Neuronal stem cell (in vitro differentiated cells): ENCODE results near the gene HACL1.

Experiments
- DNase-seq: peaks from one replicate; pipeline ENCODE4 v3.0.0-alpha.2; 2013; ENCODE audit warnings: low spot score
- H2AFZ ChIP-seq: one replicate; pipeline ENCODE4 v1.6.1; 2013; ENCODE audit warnings: mild to moderate bottlenecking, low read length, inconsistent platforms
- H2AK5ac ChIP-seq: 2 replicates; pipeline ENCODE4 v1.6.1; 2013; ENCODE audit warnings: low read depth, mild to moderate bottlenecking, inconsistent platforms, low read length, moderate library complexity, mixed read lengths
- H2BK120ac ChIP-seq: 2 replicates; pipeline ENCODE4 v1.6.1; 2013; ENCODE audit warnings: low read depth, mild to moderate bottlenecking, inconsistent platforms, low read length, moderate library complexity, mixed read lengths
- H2BK12ac ChIP-seq: one replicate; pipeline ENCODE4 v1.6.1; 2013; ENCODE audit warnings: low read length, inconsistent platforms
- H2BK15ac ChIP-seq: 2 replicates; pipeline ENCODE4 v1.6.1; 2013; ENCODE audit warnings: mild to moderate bottlenecking, low read length, inconsistent platforms, mixed read lengths
- H2BK5ac ChIP-seq: one replicate; pipeline ENCODE4 v1.6.1; 2013; ENCODE audit warnings: inconsistent platforms, mild to moderate bottlenecking, low read length, moderate library complexity
- H3K14ac ChIP-seq: one replicate; pipeline ENCODE4 v1.6.1; 2013; ENCODE audit warnings: low read length, inconsistent platforms
- H3K18ac ChIP-seq: 2 replicates; pipeline ENCODE4 v1.6.1; 2013; ENCODE audit warnings: low read length, inconsistent platforms
- H3K23ac ChIP-seq: 2 replicates; pipeline ENCODE4 v1.6.1; 2013; ENCODE audit warnings: low read depth, mild to moderate bottlenecking, mixed read lengths, low read length, inconsistent platforms; ENCODE audit not compliant: poor library complexity
- H3K27ac ChIP-seq: replicated peaks from 3 replicates; pipeline ENCODE4 v1.5.1; 2013; ENCODE audit warnings: low read length, inconsistent platforms
- H3K27me3 ChIP-seq, 3 experiments: 2 replicates each; pipeline ENCODE4 v1.6.1; 2013; ENCODE audit warnings: low read length in 3 of 3, mild to moderate bottlenecking in 2 of 3, inconsistent platforms in 1 of 3, low read depth in 1 of 3, mixed read lengths in 1 of 3, moderate library complexity in 1 of 3; ENCODE audit not compliant: control insufficient read depth in 3 of 3, insufficient read depth in 3 of 3
- H3K36me3 ChIP-seq, 2 donors: replicated peaks in 1 of 2; 2 replicates each; pipeline ENCODE4 v1.6.1; 2013; ENCODE audit warnings: low read length in 2 of 2; ENCODE audit not compliant: control insufficient read depth in 2 of 2, insufficient read depth in 2 of 2
- H3K4ac ChIP-seq: 2 replicates; pipeline ENCODE4 v1.6.1; 2013; ENCODE audit warnings: inconsistent platforms, mild to moderate bottlenecking, low read length, moderate library complexity
- H3K4me1 ChIP-seq, 2 donors: 1 replicate in 1 of 2; 2 replicates in 1 of 2; pipeline ENCODE4 v1.6.1; 2013; ENCODE audit warnings: low read length in 2 of 2, low read depth in 1 of 2; ENCODE audit not compliant: control insufficient read depth in 2 of 2, insufficient read depth in 1 of 2
- H3K4me2 ChIP-seq: one replicate; pipeline ENCODE4 v1.6.1; 2013; ENCODE audit warnings: mild to moderate bottlenecking, low read length, inconsistent platforms; ENCODE audit not compliant: insufficient read depth, poor library complexity, severe bottlenecking
- H3K4me3 ChIP-seq, 2 donors: 2 replicates each; pipeline ENCODE4 v1.5.1; 2013; ENCODE audit warnings: low read length in 2 of 2, mild to moderate bottlenecking in 2 of 2, inconsistent platforms in 1 of 2, moderate library complexity in 1 of 2
- H3K79me1 ChIP-seq: one replicate; pipeline ENCODE4 v1.6.1; 2013; ENCODE audit warnings: low read depth, mild to moderate bottlenecking, inconsistent platforms, low read length, moderate library complexity
- H3K9ac ChIP-seq: one replicate; pipeline ENCODE4 v1.6.1; 2013; ENCODE audit warnings: mild to moderate bottlenecking, low read depth, low read length, inconsistent platforms; ENCODE audit not compliant: poor library complexity
- H3K9me3 ChIP-seq, 2 donors: replicated peaks in 1 of 2; 2 replicates each; pipeline versions ENCODE3 to v1.6.1; 2013; ENCODE audit warnings: low read length in 2 of 2, mild to moderate bottlenecking in 2 of 2, inconsistent platforms in 1 of 2, low read depth in 1 of 2, mixed read lengths in 1 of 2, moderate library complexity in 1 of 2; ENCODE audit not compliant: control insufficient read depth in 2 of 2, insufficient read depth in 1 of 2
- H4K8ac ChIP-seq: one replicate; pipeline ENCODE4 v1.6.1; 2013; ENCODE audit warnings: low read depth, mild to moderate bottlenecking, inconsistent platforms, low read length, moderate library complexity
- H4K91ac ChIP-seq: one replicate; pipeline ENCODE4 v1.6.1; 2013; ENCODE audit warnings: low read length, low read depth, mild to moderate bottlenecking, inconsistent platforms; ENCODE audit not compliant: poor library complexity
- WGBS, 2 donors: extraction: QIAGEN DNeasy Blood & Tissue Kit; methylation state at CpG; one replicate each; pipeline ENCODE4 v1.1.7; 2013; ENCODE audit warnings: missing lambda C conversion rate in 2 of 2, mixed read lengths in 1 of 2; ENCODE audit not compliant: insufficient read length in 2 of 2, insufficient replicate concordance in 1 of 2; ENCODE audit errors: extremely low coverage in 2 of 2; 5-methylcytosine and 5-hydroxymethylcytosine counted together

Gene HACL1

GRCh38 chr3:15638193-15638890, 37.0 kb upstream of the HACL1 start:
- no peak overlapping the region for H4K8ac ChIP-seq
- no peak overlapping the region for H3K4me3 ChIP-seq
- no peaks in the 10 kb centered on the region for H3K79me1 ChIP-seq
- no peak overlapping the region for H2BK120ac ChIP-seq
- no peak overlapping the region for H3K27ac ChIP-seq
- no peak overlapping the region for H3K9ac ChIP-seq
- H3K18ac ChIP-seq, result no peak overlapping the region
- H3K23ac ChIP-seq, result no peak overlapping the region
- no peak overlapping the region for H3K14ac ChIP-seq
- no peak overlapping the region for H2BK5ac ChIP-seq
- no peak overlapping the region for H2BK15ac ChIP-seq
- no peak overlapping the region for H2AK5ac ChIP-seq
- no peak overlapping the region for H3K4me2 ChIP-seq
- peaks cover 2 to 7% of the 10 kb centered on the region in 2 donors for H3K4me1 ChIP-seq
- no peaks in the 10 kb centered on the region for H3K27me3 ChIP-seq
- no peaks in the 10 kb centered on the region for H3K36me3 ChIP-seq
- H2BK12ac ChIP-seq, result no peak overlapping the region
- no peak overlapping the region for H4K91ac ChIP-seq
- no peak overlapping the region for H3K4ac ChIP-seq
- H3K9me3 ChIP-seq, result no peaks in the 10 kb centered on the region
- no peak overlapping the region for H2AFZ ChIP-seq
- WGBS, 2 donors, result no CpG with 5 or more reads among the region's 6 CpGs
- no peak for DNase-seq

DNA sequence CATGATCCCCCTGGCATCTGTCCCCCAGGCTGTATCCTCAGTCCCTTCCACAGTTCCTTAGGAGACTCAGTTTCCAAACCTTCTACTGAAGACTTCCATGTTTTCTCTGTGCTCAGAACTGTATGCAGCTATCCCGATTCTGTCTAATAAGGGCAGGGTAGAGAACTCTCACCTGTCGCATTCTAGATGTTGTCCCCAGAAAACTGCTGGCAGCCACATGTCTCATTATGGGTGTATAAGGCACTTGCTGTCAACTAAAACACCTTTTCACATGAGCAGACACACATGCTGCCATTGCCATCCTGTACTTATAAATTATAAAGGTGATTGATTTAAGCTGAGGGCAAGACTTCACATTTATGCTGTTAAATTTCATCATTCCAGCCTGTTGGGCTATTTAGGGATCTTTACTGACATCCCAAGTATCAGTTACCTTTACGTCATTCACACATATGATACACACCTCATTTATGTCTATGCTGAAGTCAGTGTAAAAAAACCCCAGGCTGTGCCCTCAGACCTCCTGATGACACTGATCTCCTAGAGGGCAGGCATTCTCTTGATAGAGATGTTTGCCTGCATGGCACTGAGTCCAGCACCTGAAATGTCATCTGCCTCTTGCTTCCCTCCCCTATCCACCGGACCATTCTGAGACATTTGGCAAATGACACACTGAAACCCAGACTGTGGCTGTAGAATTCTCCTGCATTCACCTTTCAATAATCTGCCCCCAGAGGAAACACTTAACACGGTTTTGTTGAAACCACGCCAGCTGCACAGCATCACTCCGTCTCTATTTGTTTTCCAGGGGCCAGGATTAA, 36.0 kb upstream of the HACL1 start:
- H3K4me2 ChIP-seq, result no peak overlapping the region
- peaks cover 2 to 7% of the 10 kb centered on the region in 2 donors for H3K4me1 ChIP-seq
- peak overlapping the region; percentile 42 for H3K14ac ChIP-seq
- H3K27me3 ChIP-seq, result no peaks in the 10 kb centered on the region
- no peak overlapping the region for H4K8ac ChIP-seq
- no peaks in the 10 kb centered on the region for H3K9me3 ChIP-seq
- H2BK12ac ChIP-seq, result no peak overlapping the region
- H3K23ac ChIP-seq, result no peak overlapping the region
- no peak overlapping the region for H4K91ac ChIP-seq
- no peak overlapping the region for H2BK15ac ChIP-seq
- no peak overlapping the region for H3K27ac ChIP-seq
- no peak overlapping the region for H2AFZ ChIP-seq
- no peak overlapping the region for H3K18ac ChIP-seq
- H3K36me3 ChIP-seq, result no peaks in the 10 kb centered on the region
- no peak overlapping the region for H3K4ac ChIP-seq
- no peak overlapping the region for H3K4me3 ChIP-seq
- no peak overlapping the region for H3K9ac ChIP-seq
- no CpG with 5 or more reads among the region's 7 CpGs for WGBS, 2 donors
- H2BK5ac ChIP-seq, result no peak overlapping the region
- no peak overlapping the region for H2AK5ac ChIP-seq
- no peak overlapping the region for H2BK120ac ChIP-seq
- H3K79me1 ChIP-seq, result no peaks in the 10 kb centered on the region
- no peak for DNase-seq

DNA sequence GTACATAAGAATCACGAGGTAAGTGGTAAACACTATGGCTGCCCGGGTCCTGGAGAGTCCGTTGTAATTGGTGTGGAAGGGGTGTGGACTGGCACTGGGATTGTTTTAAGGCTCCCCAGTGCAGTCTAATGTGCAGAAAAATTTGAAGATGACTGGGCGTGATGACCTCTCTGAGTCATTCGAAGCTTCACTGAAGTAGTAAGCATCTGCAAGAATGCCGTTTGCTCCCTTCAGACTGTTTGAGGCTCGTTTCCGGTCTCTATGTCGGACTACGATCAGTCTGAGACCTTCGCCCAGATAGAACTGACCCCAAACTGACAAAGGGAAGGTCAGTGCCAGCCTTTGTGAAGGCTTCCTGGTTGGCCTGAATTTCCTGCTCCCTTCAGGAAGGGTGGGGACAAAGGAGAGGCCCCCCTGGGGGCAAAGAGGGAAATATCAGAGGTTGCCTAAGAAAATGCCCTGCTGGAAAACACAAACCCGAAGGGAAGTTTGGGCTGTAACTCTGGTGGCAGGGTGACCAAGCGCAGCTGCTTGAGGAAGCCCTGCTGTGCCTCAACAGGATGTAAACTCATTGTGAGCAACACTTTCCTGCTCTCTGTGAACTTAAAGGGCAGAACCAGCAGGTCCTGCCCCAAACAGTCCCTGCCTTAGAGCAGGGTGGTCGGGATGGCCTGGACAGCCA, 34.8 kb upstream of the HACL1 start:
- Histone ChIP-seq H3K23ac (no peak overlapping the region), H3K36me3 (no peaks in the 10 kb centered on the region), H2BK120ac (no peak overlapping the region), H3K9me3 (no peaks in the 10 kb centered on the region), H3K14ac (no peak overlapping the region), H3K79me1 (no peaks in the 10 kb centered on the region), H3K27ac (no peak overlapping the region), H3K4me2 (no peak overlapping the region), H4K8ac (no peak overlapping the region), H4K91ac (no peak overlapping the region), H2BK15ac (no peak overlapping the region), H2AFZ (peak overlapping the region; percentile 82), H3K27me3 (no peaks in the 10 kb centered on the region), H3K4me1 (peaks cover 2 to 11% of the 10 kb centered on the region in 2 donors), H2BK5ac (no peak overlapping the region), H3K4me3 (no peak overlapping the region), H3K9ac (no peak overlapping the region), H2BK12ac (no peak overlapping the region), H3K4ac (no peak overlapping the region), H3K18ac (no peak overlapping the region), H2AK5ac (no peak overlapping the region)
- no CpG with 5 or more reads among the region's 14 CpGs for WGBS, 2 donors
- DNase-seq, result no peak

DNA sequence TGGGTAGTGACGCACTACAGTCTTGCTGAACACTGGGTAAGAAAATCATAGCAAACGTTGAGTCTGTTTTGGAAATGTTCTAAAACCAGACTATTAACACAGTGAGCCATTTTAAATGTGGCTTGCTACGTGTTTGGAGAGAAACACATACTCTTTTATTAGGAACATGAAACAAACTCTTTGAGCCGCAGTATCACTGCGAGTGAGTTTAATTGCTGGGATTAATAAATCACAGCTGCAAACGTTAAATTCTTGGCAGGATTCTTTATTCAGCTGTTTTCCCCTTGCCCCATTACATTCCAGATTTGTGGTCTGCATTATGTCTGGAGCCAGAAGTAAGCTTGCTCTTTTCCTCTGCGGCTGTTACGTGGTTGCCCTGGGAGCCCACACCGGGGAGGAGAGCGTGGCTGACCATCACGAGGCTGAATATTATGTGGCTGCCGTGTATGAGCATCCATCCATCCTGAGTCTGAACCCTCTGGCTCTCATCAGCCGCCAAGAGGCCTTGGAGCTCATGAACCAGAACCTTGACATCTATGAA, 33.8 kb upstream of the HACL1 start:
- H3K27ac ChIP-seq, result no peak overlapping the region
- no peak overlapping the region for H3K14ac ChIP-seq
- no peak overlapping the region for H3K9ac ChIP-seq
- no peak overlapping the region for H3K4me2 ChIP-seq
- no peak overlapping the region for H2BK5ac ChIP-seq
- no peak overlapping the region for H4K91ac ChIP-seq
- H4K8ac ChIP-seq, result no peak overlapping the region
- no peaks in the 10 kb centered on the region for H3K36me3 ChIP-seq
- H2AK5ac ChIP-seq, result no peak overlapping the region
- no peak overlapping the region for H2AFZ ChIP-seq
- no peak overlapping the region for H2BK120ac ChIP-seq
- no CpG with 5 or more reads among the region's 13 CpGs for WGBS, 2 donors
- no peaks in the 10 kb centered on the region for H3K79me1 ChIP-seq
- H3K4me3 ChIP-seq, result no peak overlapping the region
- no peak overlapping the region for H3K18ac ChIP-seq
- DNase-seq, result no peak
- H3K4ac ChIP-seq, result no peak overlapping the region
- no peaks in the 10 kb centered on the region for H3K9me3 ChIP-seq
- H2BK15ac ChIP-seq, result no peak overlapping the region
- no peak overlapping the region for H3K23ac ChIP-seq
- H3K27me3 ChIP-seq, result no peaks in the 10 kb centered on the region
- peaks cover 2 to 17% of the 10 kb centered on the region in 2 donors for H3K4me1 ChIP-seq
- no peak overlapping the region for H2BK12ac ChIP-seq
